ENCODE data around the gene C1orf35. TPM values are rescaled to one million over a fixed set of nuclear protein-coding genes. Genes with fewer than 3 reads are reported as not detected.

Gene C1orf35
- total RNA-seq, 1 donor: 5.4 TPM

GRCh38 chr1:228068359-228068758 lies 34.8 kb downstream of the C1orf35 start:
- Histone ChIP-seq H3K79me2 (ENCODE audit: insufficient read depth, low read length) (no peaks in the 10 kb centered on the region), H3K36me3 (ENCODE audit: insufficient read depth, low read length) (no peaks in the 10 kb centered on the region), H4K20me1 (ENCODE audit: insufficient read depth, low read length) (no peaks in the 10 kb centered on the region), H3K4me2 (ENCODE audit: insufficient read depth, low read length) (no peak overlapping the region), H3K27me3 (ENCODE audit: insufficient read depth, low read length) (peaks cover 14% of the 10 kb centered on the region), H3K9me3 (ENCODE audit: low read depth, low read length) (no peaks in the 10 kb centered on the region), H3K4me3 (ENCODE audit: insufficient read depth, low read length) (no peak overlapping the region), H2AFZ (ENCODE audit: low read length) (no peak overlapping the region), H3K4me1 (ENCODE audit: insufficient read depth, low read length) (no peaks in the 10 kb centered on the region), H3K27ac (ENCODE audit: low read depth, low read length) (no peak overlapping the region)
- peak; percentile 3 for DNase-seq (ENCODE audit: insufficient read length, low spot score, missing footprints)
- TF ChIP-seq CTCF (IDR thresholded peaks at IDR 0.05; ENCODE audit: extremely low read depth, low read depth, low read length): no peak

- Histone ChIP-seq H3K4me1 (ENCODE audit: insufficient read depth, low read length) (no peaks in the 10 kb centered on the region), H3K27ac (ENCODE audit: low read depth, low read length) (no peak overlapping the region), H3K36me3 (ENCODE audit: insufficient read depth, low read length) (no peaks in the 10 kb centered on the region), H3K9me3 (ENCODE audit: low read depth, low read length) (no peaks in the 10 kb centered on the region), H3K4me2 (ENCODE audit: insufficient read depth, low read length) (no peak overlapping the region), H3K27me3 (ENCODE audit: insufficient read depth, low read length) (peaks cover 14% of the 10 kb centered on the region), H2AFZ (ENCODE audit: low read length) (no peak overlapping the region), H4K20me1 (ENCODE audit: insufficient read depth, low read length) (no peaks in the 10 kb centered on the region), H3K4me3 (ENCODE audit: insufficient read depth, low read length) (no peak overlapping the region), H3K79me2 (ENCODE audit: insufficient read depth, low read length) (no peaks in the 10 kb centered on the region)
- peak; percentile 44 for DNase-seq (ENCODE audit: insufficient read length, low spot score, missing footprints)
- TF ChIP-seq CTCF (IDR thresholded peaks at IDR 0.05; ENCODE audit: extremely low read depth, low read depth, low read length): no peak
Measured at GRCh38 chr1:228066891-228067654, 36.1 kb downstream of the C1orf35 start.

GRCh38 chr1:228066416-228066815 lies 36.7 kb downstream of the C1orf35 start:
- H3K4me1 ChIP-seq (ENCODE audit: insufficient read depth, low read length): no peaks in the 10 kb centered on the region
- DNase-seq (ENCODE audit: insufficient read length, low spot score, missing footprints): peak; percentile 59
- H3K36me3 ChIP-seq (ENCODE audit: insufficient read depth, low read length): no peaks in the 10 kb centered on the region
- H3K9me3 ChIP-seq (ENCODE audit: low read depth, low read length): no peaks in the 10 kb centered on the region
- H2AFZ ChIP-seq (ENCODE audit: low read length): no peak overlapping the region
- H4K20me1 ChIP-seq (ENCODE audit: insufficient read depth, low read length): no peaks in the 10 kb centered on the region
- no peak overlapping the region for H3K27ac ChIP-seq (ENCODE audit: low read depth, low read length)
- no peak for TF ChIP-seq CTCF (IDR thresholded peaks at IDR 0.05; ENCODE audit: extremely low read depth, low read depth, low read length)
- H3K79me2 ChIP-seq (ENCODE audit: insufficient read depth, low read length): no peaks in the 10 kb centered on the region
- peaks cover 15% of the 10 kb centered on the region for H3K27me3 ChIP-seq (ENCODE audit: insufficient read depth, low read length)
- H3K4me2 ChIP-seq (ENCODE audit: insufficient read depth, low read length): no peak overlapping the region
- no peak overlapping the region for H3K4me3 ChIP-seq (ENCODE audit: insufficient read depth, low read length)

- Histone ChIP-seq H3K4me3 (ENCODE audit: insufficient read depth, low read length) (no peak overlapping the region), H3K27me3 (ENCODE audit: insufficient read depth, low read length) (peaks cover 22% of the 10 kb centered on the region), H3K4me1 (ENCODE audit: insufficient read depth, low read length) (no peaks in the 10 kb centered on the region), H3K27ac (ENCODE audit: low read depth, low read length) (no peak overlapping the region), H3K79me2 (ENCODE audit: insufficient read depth, low read length) (no peaks in the 10 kb centered on the region), H4K20me1 (ENCODE audit: insufficient read depth, low read length) (no peaks in the 10 kb centered on the region), H3K4me2 (ENCODE audit: insufficient read depth, low read length) (no peak overlapping the region), H2AFZ (ENCODE audit: low read length) (no peak overlapping the region), H3K9me3 (ENCODE audit: low read depth, low read length) (no peaks in the 10 kb centered on the region), H3K36me3 (ENCODE audit: insufficient read depth, low read length) (no peaks in the 10 kb centered on the region)
- TF ChIP-seq CTCF (IDR thresholded peaks at IDR 0.05; ENCODE audit: extremely low read depth, low read depth, low read length): no peak
- DNase-seq (ENCODE audit: insufficient read length, low spot score, missing footprints): peak; percentile 68
Measured at GRCh38 chr1:228065543-228066347, 37.4 kb downstream of the C1orf35 start.

Data from osteoblast (primary cell).